Measurements from ENCODE around the gene TCTN2. TPM values are rescaled to one million over a fixed set of nuclear protein-coding genes. Genes with fewer than 3 reads are reported as not detected.

The TCTN2 gene
- total RNA-seq, 1 experiment from 2014 or later: 12.1 TPM

DNA sequence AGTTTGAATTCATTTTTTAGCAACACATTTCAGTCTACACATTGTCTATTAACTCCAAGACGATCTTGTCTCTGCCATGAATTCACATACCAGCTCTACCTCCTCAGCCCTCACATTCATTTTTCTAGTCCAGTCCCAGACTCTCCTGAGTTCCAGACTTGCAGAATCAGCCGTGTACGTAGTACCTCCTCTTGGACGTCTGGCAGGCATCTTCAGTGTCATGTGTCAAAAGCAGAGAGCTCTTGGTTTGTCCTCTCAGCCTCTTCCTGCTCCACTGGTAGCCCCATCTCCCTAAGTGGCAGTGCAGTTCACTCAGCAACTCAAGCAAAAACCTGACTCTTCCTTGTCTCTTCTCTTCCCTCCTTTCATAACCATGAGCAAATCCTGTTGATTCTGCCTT lies 14.5 kb upstream of the TCTN2 start:
- intact Hi-C loops (cut with micrococcal nuclease): no loop called here
- no TSS peak for BruUV-seq (replicated peaks)
- peaks cover 41 to 47% of the 10 kb centered on the region in 2 experiments; a peak in 3 of 4 replicates for H3K36me3 ChIP-seq (ENCODE audit: control insufficient read depth in 1 of 2, insufficient read depth in 2 of 2, low read length in 2 of 2)
- RAD21 ChIA-PET (ENCODE audit: low non-redundant PET in 1 of 2, low total read pairs in 2 of 2, uncharacterized antibody in 2 of 2, unreplicated experiment in 2 of 2): no interaction called here
- no peaks in the 10 kb centered on the region for H3K27me3 ChIP-seq (ENCODE audit: insufficient read depth, low read length)
- H2AFZ ChIP-seq (ENCODE audit: low read depth, low read length, poor library complexity, severe bottlenecking): no peak overlapping the region
- H4K20me1 ChIP-seq (ENCODE audit: insufficient read depth): no peaks in the 10 kb centered on the region
- POLR2A ChIA-PET: no interaction called here
- CTCF ChIA-PET: no interaction called here
- peaks cover 5% of the 10 kb centered on the region for H3K79me2 ChIP-seq (ENCODE audit: insufficient read depth, low read length)
- TF ChIP-seq ZFX (IDR thresholded peaks at IDR 0.05): no peak
- no peak for TF ChIP-seq EZH2phosphoT487 (IDR thresholded peaks at IDR 0.05; ENCODE audit: borderline replicate concordance)
- no peak for TF ChIP-seq YY1 (IDR thresholded peaks at IDR 0.05; ENCODE audit: extremely low read depth, insufficient replicate concordance, low read depth, low read length)
- TF ChIP-seq ELF1 (IDR thresholded peaks at IDR 0.05; ENCODE audit: borderline replicate concordance, low read depth): no peak
- TF ChIP-seq SP1 (IDR thresholded peaks at IDR 0.05; ENCODE audit: low read depth): no peak
- no peaks in the 10 kb centered on the region for H3K4me1 ChIP-seq (ENCODE audit: control insufficient read depth in 1 of 2, insufficient read depth in 2 of 2, low read length in 2 of 2)
- ATAC-seq (no peak), DNase-seq (ENCODE audit: low read depth, low spot score) (no peak)
- no peak overlapping the region for H3K4me2 ChIP-seq (ENCODE audit: low read length)
- H3K4me3 ChIP-seq (replicated peaks in 1 of 2; ENCODE audit: low read depth in 1 of 2, low read length in 2 of 2): no peak overlapping the region
- no peak overlapping the region for H3K9ac ChIP-seq (ENCODE audit: low read length)
- no peaks in the 10 kb centered on the region for H3K9me3 ChIP-seq (ENCODE audit: control insufficient read depth in 1 of 2, insufficient read depth in 1 of 2, low read depth in 1 of 2, low read length in 2 of 2)
- no peak overlapping the region for H3K27ac ChIP-seq (ENCODE audit: low read depth, low read length)
- no peaks in the 10 kb centered on the region for H3K9me2 ChIP-seq (ENCODE audit: insufficient read depth)

DNA sequence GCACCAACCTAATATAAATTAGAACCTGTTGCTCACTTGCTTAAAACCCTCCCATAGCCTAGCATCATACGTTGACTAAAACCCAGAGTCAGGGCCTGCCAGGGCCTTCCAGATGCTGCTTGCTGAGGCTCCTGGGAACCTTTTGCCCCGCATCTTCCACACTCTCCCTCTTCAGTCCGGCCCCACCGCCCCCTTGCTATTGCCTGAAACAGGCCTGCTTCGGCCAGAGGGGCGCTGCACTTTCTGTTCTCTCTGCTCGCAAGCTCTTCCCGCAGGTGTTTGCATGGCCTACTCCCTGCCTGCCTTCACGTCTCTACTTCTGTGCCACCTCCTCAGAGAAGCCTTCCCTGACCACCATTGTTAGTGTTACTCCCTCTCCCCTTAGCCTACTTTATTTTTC lies 13.7 kb upstream of the TCTN2 start:
- intact Hi-C loops (cut with micrococcal nuclease): no loop called here
- H3K36me3 ChIP-seq (ENCODE audit: control insufficient read depth in 1 of 2, insufficient read depth in 2 of 2, low read length in 2 of 2): peaks cover 35 to 42% of the 10 kb centered on the region in 2 experiments; a peak in 3 of 4 replicates
- no peak for ATAC-seq

More for the DNA sequence above, 13.7 kb upstream of the TCTN2 start:
- Histone ChIP-seq H3K27me3 (ENCODE audit: insufficient read depth, low read length) (no peaks in the 10 kb centered on the region), H3K9me2 (ENCODE audit: insufficient read depth) (no peaks in the 10 kb centered on the region), H2AFZ (ENCODE audit: low read depth, low read length, poor library complexity, severe bottlenecking) (no peak overlapping the region), H3K9me3 (ENCODE audit: control insufficient read depth in 1 of 2, insufficient read depth in 1 of 2, low read depth in 1 of 2, low read length in 2 of 2) (no peaks in the 10 kb centered on the region), H3K79me2 (ENCODE audit: insufficient read depth, low read length) (peaks cover 5% of the 10 kb centered on the region), H3K4me2 (ENCODE audit: low read length) (no peak overlapping the region), H3K4me1 (ENCODE audit: control insufficient read depth in 1 of 2, insufficient read depth in 2 of 2, low read length in 2 of 2) (no peaks in the 10 kb centered on the region), H3K9ac (ENCODE audit: low read length) (no peak overlapping the region), H4K20me1 (ENCODE audit: insufficient read depth) (no peaks in the 10 kb centered on the region), H3K27ac (ENCODE audit: low read depth, low read length) (no peak overlapping the region), H3K4me3 (replicated peaks in 1 of 2; ENCODE audit: low read depth in 1 of 2, low read length in 2 of 2) (no peak overlapping the region)
- ChIA-PET CTCF (no interaction called here), RAD21 (ENCODE audit: low non-redundant PET in 1 of 2, low total read pairs in 2 of 2, uncharacterized antibody in 2 of 2, unreplicated experiment in 2 of 2) (no interaction called here), POLR2A (no interaction called here)
- no peak for TF ChIP-seq EGR1 (IDR thresholded peaks at IDR 0.05; ENCODE audit: low read depth)
- TF ChIP-seq EZH2 (IDR thresholded peaks at IDR 0.05): no peak
- no peak for TF ChIP-seq ELF1 (IDR thresholded peaks at IDR 0.05; ENCODE audit: borderline replicate concordance, low read depth)
- TF ChIP-seq, protein P1, sequence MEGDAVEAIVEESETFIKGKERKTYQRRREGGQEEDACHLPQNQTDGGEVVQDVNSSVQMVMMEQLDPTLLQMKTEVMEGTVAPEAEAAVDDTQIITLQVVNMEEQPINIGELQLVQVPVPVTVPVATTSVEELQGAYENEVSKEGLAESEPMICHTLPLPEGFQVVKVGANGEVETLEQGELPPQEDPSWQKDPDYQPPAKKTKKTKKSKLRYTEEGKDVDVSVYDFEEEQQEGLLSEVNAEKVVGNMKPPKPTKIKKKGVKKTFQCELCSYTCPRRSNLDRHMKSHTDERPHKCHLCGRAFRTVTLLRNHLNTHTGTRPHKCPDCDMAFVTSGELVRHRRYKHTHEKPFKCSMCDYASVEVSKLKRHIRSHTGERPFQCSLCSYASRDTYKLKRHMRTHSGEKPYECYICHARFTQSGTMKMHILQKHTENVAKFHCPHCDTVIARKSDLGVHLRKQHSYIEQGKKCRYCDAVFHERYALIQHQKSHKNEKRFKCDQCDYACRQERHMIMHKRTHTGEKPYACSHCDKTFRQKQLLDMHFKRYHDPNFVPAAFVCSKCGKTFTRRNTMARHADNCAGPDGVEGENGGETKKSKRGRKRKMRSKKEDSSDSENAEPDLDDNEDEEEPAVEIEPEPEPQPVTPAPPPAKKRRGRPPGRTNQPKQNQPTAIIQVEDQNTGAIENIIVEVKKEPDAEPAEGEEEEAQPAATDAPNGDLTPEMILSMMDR (IDR thresholded peaks at IDR 0.05 in 2 of 3, conservative IDR thresholded peaks at IDR 0.05 in 1 of 3; ENCODE audit: borderline replicate concordance in 1 of 3, insufficient read depth in 1 of 3, low read depth in 2 of 3, low read length in 2 of 3): no peak
- no peak for TF ChIP-seq ZNF274 (IDR thresholded peaks at IDR 0.05; ENCODE audit: low read depth, low read length)
- no peak for DNase-seq (ENCODE audit: low read depth, low spot score)
- no TSS peak for BruUV-seq (replicated peaks)

Data from HCT116 (cell line).